NB4 (cell line): ENCODE results near the gene PRKAR1B.

Experiments used
- CTCF ChIP-seq: IDR thresholded peaks from one replicate; pipeline ENCODE4 v1.5.1; 2012; ENCODE audit warnings: low read depth, low read length
- POLR2A ChIP-seq: IDR thresholded peaks from 2 replicates; pipeline ENCODE4 v1.6.1; 2011; ENCODE audit warnings: mild to moderate bottlenecking; ENCODE audit not compliant: insufficient read length; ENCODE audit errors: extremely low read depth

DNA sequence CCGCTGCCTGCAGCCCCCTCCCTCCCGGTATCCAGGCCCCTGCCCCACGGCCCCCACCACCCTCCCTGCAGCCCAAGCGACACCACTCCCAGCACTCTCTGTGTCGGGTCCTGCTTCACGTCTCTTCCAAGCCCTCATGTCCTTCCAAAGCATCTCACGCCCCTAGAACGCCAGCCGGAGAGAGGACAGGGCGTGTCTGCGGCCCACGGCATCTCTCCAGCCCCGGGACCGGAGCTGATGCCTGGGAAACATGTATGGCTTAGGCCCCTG lies 156.3 kb downstream of the PRKAR1B start:
- TF ChIP-seq CTCF (no peak), POLR2A (no peak)
